GM21717 (cell line): ENCODE results near the gene BBS9.
"Not testable (repeated sequence)": the region's sequence is repeated elsewhere in the genome, so short reads cannot be mapped to it uniquely, and the experiment has no call there.

Experiments used
- ATAC-seq: cut with Tn5 transposase; IDR thresholded peaks from one replicate; pipeline ENCODE4 v1.9.1; 2021; ENCODE audit warnings: mild to moderate bottlenecking, moderate library complexity; ENCODE audit not compliant: unreplicated experiment

Gene BBS9

DNA sequence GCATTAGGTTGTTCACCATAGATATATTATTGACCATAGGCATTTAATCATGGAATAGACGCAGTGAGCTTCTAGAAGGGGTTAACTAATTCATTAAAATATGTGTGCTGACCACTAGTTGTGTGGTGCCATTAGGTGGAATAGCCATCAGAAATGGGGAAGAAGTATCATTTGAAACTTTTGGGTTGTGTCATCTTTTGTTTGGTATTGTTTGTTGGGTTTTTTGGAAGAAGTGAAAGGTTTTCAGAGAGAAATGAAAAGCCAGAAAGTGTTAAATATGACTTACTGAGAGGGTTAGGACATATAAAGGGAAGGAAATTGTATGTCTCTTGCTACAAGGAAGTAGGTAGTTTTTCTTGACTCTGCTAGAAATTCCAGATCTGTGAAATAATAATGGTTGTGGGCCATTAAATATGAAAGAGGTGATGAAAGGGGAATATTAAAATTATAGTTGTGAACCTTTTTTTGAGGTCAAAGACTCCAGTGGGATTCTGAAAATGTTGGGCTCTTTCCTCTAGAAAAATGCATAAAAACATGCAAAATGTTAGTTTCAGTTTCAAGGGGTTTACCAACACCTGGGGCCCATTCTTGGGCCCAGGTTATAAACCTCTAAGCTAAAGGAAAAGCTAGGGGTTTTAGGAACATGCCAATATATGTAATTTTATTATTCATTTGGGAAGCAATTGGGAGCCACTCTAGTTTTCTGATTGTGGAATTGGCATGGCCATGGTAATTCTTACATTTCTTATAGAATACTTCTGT is 348.5 kb downstream of the BBS9 start:
- ATAC-seq = no peak

DNA sequence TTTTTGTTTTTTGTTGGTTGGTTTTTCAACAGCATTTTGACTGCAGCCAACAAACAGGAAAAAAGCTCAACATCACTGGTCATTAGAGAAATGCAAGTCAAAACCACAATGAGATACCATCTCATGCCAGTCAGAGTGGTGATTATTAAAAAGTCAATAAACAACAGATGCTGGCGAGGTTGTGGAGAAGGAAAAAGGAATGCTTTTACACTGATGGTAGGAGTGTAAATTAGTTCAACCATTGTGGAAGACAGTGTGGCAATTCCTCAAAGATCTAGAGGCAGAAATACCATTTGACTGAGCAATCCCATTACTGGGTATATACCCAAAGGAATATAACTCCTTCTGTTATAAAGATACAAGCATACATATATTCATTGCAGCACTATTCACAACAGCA is 355.1 kb downstream of the BBS9 start:
- ATAC-seq = not testable (repeated sequence)

- ATAC-seq = no peak
Observed at GRCh38 chr7:33485747-33486493, 356.6 kb downstream of the BBS9 start.

DNA sequence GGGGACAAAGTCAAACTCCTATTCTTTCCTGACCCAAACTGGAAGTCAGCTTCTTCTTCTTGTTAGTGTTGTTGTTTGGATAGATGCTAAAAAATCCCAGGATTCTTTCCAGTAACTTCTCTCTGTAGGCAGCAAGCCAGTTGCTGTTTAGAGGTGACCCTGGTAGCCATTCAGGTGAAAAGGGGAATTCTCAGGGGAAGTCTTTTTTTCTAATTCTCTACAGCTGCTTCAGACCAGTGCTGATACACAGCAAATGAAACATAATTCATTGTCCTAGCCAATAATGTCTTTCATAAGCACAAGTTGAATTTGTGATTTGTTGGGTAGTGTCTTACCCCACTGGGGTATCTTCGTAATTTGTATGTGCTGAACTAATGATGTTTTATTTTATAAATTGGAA is 357.3 kb downstream of the BBS9 start:
- ATAC-seq = no peak

GRCh38 chr7:33487998-33488682 is 358.8 kb downstream of the BBS9 start:
- ATAC-seq = no peak

DNA sequence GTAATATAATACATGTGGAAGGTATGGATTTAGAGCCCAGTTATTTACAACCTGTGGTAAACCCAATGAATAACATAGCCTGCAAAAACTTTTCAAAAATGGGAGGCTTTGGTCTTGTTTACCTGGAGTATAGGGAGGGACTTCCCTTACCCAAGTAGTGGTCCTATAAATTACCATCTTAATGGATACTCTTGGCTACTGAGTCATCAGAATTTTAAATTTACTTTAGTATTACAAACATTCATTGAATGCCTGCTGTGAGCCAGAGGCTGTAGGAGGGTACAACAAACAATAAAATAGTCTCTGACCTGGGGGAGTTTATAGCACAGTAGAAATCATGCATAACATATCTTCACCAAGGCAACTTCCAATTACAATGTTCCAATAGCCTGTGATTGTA is 365.1 kb downstream of the BBS9 start:
- ATAC-seq = no peak

GRCh38 chr7:33495207-33495606 is 365.8 kb downstream of the BBS9 start:
- ATAC-seq = no peak

- no peak for ATAC-seq
Observed at GRCh38 chr7:33497051-33497450, 367.7 kb downstream of the BBS9 start.

GRCh38 chr7:33500703-33501701 is 371.6 kb downstream of the BBS9 start:
- no peak for ATAC-seq

DNA sequence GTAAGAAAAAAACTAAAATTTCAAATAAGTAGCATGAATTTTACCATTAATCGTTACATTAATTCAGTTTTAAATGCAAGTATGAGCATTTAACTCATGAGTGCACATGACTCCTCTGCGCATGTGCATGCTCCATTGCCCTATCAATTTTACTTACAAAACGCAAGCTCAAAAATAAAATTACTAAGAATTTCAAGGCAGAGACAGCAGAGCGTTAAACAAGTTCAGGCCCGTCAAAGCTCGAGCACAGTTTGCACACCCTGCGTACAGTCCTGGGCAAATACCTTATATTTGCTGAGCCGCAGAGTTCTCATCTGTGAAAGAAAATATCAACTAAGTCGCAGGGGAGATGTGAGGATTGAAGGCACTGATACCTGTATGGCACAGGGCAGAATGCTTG is 373.6 kb downstream of the BBS9 start:
- ATAC-seq = no peak

DNA sequence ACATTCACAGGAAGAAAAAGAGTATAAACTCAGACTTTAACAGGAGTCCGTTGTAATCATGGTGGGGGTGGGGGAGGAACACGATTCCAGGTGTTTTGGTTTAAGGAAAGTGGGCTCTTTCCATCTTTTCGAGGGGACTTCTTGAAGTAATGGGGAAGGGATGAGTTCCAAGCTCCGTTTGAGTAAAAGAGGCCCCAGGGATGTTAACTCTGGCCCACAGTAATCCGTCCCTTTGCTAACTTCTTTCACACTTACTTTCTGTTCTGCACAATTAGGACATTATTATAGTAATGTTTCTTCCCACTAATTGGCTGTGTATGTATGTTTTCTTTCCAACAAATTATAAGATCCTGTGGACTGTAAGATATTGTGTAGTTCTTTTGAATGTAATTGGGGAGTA is 374.4 kb downstream of the BBS9 start:
- ATAC-seq = no peak

DNA sequence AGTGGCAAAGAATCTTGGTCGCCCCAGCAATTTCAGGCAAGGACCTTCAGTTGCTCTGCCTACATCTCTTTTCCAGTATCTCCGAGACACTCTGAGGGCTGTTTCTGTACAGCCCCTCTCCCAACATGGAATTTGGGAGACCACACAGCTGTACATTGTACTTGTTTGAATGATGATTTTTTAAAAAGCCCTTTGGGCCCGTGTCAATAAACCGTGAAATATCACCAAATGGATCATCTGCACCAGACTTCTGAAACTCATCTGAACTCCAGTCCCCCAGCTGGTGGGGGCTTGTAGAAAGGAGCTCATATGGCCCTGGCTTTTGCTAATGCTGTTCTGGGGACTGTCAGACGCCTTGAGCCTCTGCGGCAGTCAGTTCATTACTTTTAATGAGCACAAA is 374.9 kb downstream of the BBS9 start:
- ATAC-seq = no peak

DNA sequence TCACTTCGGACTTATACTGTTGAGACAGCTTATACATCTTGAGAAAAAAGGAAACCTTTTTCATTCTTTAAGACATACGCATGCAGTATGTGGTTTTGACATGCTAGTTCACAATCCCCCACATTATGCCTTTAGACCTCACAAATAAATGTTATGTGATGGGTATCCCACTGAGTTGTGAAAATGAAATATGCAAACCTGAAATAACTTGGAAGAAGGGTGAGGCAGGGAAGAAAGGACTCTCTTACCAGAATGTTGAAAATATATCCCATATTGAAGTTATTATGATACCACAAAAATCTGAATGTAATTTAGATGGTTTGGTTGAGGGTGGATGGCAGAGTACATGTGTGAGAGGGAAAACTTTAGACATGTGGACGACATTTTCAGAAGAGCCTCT is 379.8 kb downstream of the BBS9 start:
- no peak for ATAC-seq

DNA sequence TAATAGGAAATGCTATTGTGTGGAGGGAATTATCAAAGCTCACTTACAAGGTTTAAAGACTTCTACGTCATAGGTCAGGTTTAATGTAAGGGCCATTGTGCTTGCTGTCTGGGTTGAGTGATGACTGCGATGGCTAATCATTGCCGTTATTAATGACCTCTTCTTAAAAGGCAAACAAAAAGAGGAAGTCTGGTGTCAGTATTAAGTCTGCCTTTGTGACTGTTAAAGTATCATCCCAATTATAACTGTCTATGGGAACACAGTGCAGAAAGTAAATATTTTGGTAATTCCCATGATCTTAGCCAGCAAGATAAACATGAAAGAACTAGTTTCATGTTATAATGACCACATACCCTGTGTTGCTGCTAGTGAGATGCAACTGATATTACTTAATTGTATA is 382.4 kb downstream of the BBS9 start:
- ATAC-seq = no peak

- no peak for ATAC-seq
Observed at GRCh38 chr7:33516568-33516967, 387.2 kb downstream of the BBS9 start.

GRCh38 chr7:33517191-33517590 is 387.8 kb downstream of the BBS9 start:
- ATAC-seq = no peak

DNA sequence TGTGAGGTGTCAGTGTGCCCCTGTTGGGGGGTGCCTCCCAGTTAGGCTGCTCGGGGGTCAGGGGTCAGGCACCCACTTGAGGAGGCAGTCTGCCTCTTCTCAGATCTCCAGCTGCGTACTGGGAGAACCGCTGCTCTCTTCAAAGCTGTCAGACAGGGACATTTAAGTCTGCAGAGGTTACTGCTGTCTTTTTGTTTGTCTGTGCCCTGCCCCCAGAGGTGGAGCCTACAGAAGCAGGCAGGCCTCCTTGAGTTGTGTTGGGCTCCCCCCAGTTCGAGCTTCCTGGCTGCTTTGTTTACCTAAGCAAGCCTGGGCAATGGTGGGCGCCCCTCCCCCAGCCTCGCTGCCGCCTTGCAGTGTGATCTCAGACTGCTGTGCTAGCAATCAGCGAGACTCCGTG is 397.6 kb downstream of the BBS9 start:
- ATAC-seq = not testable (repeated sequence)

DNA sequence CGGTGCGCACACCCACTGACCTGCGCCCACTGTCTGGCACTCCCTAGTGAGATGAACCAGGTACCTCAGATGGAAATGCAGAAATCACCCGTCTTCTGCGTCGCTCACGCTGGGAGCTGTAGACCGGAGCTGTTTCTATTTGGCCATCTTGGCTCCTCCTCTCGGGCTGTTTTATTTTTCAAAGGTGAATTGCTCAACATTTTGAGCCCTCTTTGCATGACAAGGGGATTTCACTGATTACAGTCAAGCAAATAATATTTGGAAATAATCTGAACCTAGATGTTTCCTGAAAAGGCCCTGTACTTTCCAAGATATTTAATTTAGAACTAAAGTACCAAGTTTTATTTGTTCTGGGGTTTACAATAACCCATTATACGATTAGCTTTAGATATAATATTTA is 398.2 kb downstream of the BBS9 start:
- ATAC-seq = not testable (repeated sequence)

DNA sequence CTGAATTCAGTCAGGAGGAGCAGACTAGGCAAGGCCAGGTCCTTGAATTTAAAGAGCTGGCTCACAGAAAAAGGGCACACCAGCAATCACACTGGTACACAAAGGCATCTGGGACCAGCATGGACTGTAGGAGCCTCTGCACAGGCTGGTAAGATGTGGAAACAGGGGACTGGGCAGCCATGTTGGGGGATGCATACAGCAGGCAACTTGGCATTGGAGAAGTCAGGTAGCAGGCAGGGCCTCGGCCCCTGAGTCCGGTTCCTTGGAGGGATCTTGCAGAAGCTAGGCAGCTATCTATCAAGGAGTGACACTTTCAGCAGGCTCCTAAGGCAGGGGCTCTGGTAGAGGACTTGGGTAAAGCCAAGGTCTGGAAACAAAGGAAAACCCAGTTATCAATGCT is 399.7 kb downstream of the BBS9 start:
- no peak for ATAC-seq

- no peak for ATAC-seq
Observed at GRCh38 chr7:33530664-33531063, 401.3 kb downstream of the BBS9 start.

DNA sequence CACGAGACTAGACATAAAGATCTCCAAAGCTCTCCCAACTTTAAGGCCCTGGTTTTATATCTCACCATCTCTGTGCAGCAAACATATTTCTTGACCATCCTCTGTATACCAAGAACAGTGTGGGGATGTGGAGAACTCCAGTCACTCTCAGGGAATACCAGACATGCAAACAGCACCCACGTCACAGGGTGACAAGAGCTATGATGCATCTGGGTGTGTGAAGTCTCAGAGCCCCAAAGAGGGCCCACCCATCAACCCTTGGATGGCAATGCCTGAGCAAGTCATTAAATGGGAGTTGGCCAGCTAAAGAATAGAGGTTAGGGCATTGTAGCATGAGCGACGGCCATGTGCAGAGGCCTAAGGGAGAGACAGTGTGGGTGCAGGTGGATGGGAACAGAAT is 402.5 kb downstream of the BBS9 start:
- ATAC-seq = no peak
